IPS-NIHi7 (cell line): Measurements from ENCODE around the gene GALNTL6.

Experiments
- DNase-seq: peaks from one replicate; pipeline ENCODE4 v3.0.0; 2012; ENCODE audit warnings: mixed read lengths; ENCODE audit errors: extremely low spot score

GALNTL6 gene

DNA sequence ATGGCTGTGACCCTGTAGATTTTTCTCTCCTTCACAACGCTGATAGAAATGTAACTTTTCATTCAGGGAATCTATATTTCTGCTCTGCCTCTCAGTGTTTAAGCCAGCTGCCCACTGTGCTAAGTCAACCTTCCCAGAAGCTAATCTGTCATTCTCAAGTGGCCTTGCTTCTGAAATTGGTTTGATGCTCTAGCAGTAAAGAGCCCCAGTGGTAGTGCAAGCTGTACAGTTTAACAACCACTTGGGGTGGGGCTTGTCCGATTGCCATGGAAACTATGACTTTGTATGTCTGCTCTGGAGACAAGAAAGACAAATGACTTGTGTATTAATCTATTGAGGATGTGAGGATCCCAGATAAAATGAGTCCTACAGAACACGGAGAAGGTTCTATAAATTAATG, 734.5 kb downstream of the GALNTL6 start:
- DNase-seq, result no peak

DNA sequence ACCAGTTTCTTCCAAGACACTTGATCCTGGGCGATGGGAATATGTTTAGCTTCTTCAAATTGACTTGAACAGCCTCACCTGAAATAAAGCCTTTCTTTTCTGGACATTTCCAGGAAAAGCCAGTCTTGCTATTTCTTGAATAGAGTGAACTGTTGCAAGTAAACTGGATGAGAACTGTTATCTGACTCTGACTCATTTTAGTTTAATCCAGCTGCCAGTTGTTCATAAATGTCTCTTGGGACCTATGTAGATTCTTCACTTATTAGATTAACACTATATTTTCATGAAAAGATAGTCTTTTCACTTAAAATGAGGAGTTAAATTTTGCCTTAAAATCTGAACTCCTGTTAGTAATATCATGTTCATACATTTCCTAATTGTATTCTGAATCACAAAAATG, 740.0 kb downstream of the GALNTL6 start:
- no peak for DNase-seq

GRCh38 chr4:172554588-172554987, 741.4 kb downstream of the GALNTL6 start:
- DNase-seq, result no peak

DNA sequence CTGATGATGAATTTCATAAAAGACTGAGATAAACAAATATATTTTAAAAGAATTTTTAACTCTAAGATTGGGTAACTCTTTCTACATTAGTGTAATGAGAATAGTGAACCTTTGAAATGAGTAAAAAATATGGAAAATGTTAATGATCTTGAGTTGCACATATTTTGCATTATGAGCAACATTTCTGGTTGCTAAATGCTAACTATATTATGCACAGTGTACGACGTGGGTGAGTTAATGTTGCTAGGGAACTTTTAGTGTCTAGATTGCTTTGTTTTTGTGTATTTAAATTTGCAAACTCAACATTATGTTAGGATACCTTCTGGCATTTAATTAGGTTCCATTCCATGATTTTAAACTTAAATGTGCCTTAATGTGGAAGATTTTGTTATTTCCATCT, 742.5 kb downstream of the GALNTL6 start:
- DNase-seq, result no peak

- no peak for DNase-seq
Observed at GRCh38 chr4:172573899-172574298, 760.7 kb downstream of the GALNTL6 start.

GRCh38 chr4:172578712-172579111, 765.5 kb downstream of the GALNTL6 start:
- DNase-seq, result no peak

DNA sequence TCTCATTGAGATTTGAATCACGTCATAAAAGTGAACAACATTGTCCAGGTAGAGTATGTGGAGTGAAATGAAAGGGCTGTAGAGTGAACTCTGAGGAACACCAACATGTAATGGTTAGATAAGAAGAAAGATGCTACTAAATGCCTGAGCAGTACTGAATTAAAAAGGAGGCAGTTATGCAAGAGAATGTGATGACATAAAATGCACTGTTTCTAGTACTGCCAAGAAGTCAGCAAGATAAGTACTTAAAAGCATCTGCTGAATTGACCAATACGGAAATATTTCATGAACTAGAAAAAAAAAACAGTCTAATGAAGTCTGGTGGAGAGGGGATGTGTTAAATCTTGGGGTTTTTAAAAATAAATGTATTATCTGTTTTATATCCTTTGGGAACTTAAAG, 771.6 kb downstream of the GALNTL6 start:
- DNase-seq, result no peak

DNA sequence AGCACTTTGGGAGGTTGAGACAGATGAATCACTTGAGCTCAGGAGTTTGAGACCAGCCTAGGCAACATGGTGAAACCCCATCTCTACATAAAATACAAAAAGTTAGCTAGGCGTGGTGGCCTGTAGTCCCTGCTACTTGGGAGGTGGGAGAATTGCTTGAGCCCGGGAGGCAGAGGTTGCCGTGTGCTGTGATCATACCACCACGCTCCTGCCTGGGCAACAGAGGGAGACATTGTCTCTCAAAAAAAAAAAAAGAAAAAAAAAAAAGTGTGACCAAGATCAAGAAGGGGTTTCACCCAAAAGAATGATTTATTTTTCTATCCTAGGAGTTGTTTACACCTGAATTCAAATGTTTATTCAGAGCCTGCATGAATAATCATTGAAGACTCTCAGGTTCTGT, 783.0 kb downstream of the GALNTL6 start:
- no peak for DNase-seq

DNA sequence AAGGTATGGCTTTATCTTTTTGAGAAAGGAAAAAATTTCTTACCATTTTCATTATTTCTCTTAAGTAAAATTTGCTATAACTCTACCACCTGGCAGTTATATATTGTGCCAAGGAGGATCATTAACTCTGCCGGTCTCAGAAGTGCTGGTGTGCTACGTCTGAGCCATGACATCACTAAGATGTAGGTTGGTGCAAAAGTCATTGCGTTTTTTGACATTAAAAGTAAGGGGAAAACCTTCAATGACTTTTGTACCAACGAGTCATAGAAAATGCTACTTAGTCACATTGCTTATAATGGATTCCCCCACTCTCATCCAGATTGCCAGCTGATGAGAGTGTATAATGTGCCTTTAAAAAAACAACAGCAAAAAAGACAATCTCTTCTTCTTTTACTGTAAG, 786.4 kb downstream of the GALNTL6 start:
- DNase-seq, result no peak

GRCh38 chr4:172601195-172601594, 788.0 kb downstream of the GALNTL6 start:
- DNase-seq, result no peak

DNA sequence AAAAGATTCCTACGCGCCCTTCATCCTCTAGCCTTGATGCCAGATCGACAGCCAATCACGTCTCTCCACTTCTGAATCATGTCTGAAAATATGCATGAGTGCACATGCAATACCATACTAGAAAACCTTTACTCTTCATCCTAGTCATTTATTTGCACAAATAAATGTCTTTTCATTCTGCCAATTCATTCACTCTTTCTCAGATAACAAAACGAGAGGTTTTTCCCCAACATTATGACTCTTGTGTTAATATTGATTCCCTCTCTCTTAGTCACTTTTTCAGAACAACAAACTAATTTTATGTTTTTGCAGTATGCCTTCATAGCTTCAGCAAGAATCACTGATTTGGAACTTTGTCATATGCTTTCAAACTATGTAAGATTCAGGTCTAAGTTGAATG, 806.0 kb downstream of the GALNTL6 start:
- DNase-seq, result no peak

DNA sequence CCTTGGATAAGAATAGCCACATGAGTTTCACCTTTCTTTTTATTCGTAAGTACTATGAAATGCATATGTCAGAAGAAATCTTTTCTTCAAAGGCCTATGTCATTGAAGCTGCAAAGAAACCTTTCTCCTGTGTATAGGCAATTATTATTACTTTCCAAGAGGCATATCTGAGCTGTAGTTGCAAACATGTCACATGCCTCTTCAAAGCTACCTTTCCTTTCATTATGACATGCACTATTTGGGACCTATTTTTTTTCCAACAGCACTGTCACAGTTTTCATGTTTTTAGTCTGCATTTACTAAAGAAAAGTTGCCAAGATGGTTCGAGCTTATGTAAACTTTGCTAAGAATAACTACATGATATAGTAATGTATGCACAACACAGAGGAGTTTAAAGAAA, 806.6 kb downstream of the GALNTL6 start:
- no peak for DNase-seq

GRCh38 chr4:172628263-172628662, 815.1 kb downstream of the GALNTL6 start:
- DNase-seq, result no peak

GRCh38 chr4:172630280-172630679, 817.1 kb downstream of the GALNTL6 start:
- DNase-seq, result no peak

GRCh38 chr4:172631832-172632231, 818.6 kb downstream of the GALNTL6 start:
- no peak for DNase-seq

GRCh38 chr4:172648471-172648870, 835.3 kb downstream of the GALNTL6 start:
- no peak for DNase-seq

GRCh38 chr4:172649143-172649542, 835.9 kb downstream of the GALNTL6 start:
- no peak for DNase-seq

DNA sequence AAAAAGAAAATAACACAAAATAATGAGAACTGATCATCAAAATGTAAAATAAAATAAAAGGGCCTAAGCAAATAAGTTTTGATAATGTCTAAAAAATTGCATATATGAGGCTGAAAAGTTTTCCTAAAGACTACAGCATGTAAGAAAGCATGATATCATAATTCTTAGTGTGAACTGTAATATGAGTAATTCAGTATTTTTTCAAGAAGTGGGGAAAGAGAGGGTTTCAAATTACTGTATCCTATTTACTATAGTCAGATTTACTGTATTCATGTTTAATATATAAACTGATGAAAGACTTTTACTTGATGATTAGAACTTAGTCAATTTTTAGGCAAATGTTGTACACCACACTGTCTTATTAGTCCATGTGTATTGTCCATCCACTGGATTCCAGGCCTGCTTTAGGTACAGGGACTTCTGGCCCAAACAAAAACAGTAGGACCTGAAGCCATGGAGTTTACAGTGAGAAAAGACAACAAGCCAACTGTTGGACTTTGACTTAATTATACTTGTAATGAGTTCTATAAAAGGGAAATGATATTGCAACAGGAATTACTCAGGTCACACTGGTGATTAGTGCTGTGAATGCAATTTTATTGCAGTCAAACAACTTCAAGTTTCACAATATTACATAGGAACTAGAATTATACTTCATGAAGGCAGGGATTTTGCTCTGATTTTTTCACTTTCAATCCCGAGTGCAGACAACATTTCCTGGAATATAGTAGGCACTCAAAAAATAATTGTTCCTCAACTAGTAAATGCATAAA, 837.7 kb downstream of the GALNTL6 start:
- no peak for DNase-seq

GRCh38 chr4:172651961-172652360, 838.8 kb downstream of the GALNTL6 start:
- no peak for DNase-seq

DNA sequence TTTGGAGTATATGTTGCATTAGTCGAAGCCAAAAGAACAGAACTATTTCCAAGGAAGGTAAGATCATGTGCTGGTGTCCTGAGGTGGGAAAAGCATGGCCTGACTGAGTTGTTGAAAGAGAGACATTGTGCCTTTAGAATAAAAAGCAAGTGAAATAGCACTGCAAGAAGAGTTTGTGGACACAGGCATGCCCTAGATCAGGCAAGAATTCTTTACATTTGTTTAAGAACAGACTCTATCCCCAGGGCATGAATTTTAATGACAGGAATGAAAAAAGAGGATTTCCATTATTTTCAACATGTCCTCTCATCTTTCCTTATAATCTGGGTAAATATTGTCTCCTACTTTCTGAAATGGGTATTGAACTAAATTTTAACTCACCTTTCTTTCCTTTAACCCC, 839.2 kb downstream of the GALNTL6 start:
- no peak for DNase-seq

DNA sequence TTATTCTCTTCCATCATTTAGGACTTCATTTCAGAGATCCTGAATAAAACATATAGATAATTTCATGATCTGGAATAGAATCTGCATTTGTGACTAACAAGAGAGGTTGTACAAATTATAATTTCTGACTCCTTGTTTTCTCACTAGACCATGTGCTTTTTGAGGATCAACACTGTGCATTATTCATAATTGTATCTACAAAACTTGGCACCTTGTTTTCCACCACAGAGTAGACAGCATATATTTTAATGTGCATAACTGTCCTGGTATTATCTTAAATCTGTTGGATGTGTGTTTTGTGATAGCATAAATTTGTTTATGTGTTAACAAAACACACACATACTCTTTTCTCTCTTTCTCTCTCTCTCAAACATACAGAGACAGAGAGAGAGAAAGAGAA, 840.5 kb downstream of the GALNTL6 start:
- no peak for DNase-seq

- DNase-seq, result no peak
Observed at GRCh38 chr4:172654457-172654856, 841.3 kb downstream of the GALNTL6 start.

- DNase-seq, result no peak
Observed at GRCh38 chr4:172656055-172656454, 842.9 kb downstream of the GALNTL6 start.

DNA sequence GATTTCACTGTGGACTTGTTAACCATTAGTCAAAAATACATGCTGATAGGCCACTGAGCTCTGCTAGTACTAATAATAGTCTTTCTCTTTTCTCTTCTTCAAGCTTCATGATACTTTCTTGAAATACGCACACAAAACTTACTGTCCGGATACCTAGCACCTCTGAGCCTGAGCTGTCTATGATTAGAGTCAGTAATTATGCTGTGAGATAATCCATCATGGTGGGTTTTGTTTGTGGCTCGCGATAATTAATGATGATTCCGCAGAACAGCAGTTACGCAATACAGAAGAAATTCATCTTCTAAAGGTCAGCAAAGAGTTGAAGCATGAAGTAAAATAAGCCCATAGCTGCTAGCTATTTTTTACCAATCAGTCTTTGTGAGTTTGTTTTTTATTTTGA, 843.9 kb downstream of the GALNTL6 start:
- DNase-seq, result no peak
